AG10803 (cell line): Measurements from ENCODE around the gene HSPB3.

Experiments used
- DNase-seq: peaks from one replicate; pipeline ENCODE4 v3.0.0; 2010; ENCODE audit warnings: low read depth
- H3K4me3 ChIP-seq: 2 replicates; pipeline ENCODE4 v1.5.1; 2011; ENCODE audit warnings: mild to moderate bottlenecking, low read length, control low read depth
- CTCF ChIP-seq: conservative IDR thresholded peaks from 2 replicates; pipeline ENCODE4 v1.5.1; 2011; ENCODE audit warnings: mild to moderate bottlenecking, low read length, control low read depth, inconsistent platforms

Gene HSPB3

GRCh38 chr5:54457094-54457862, 1.8 kb downstream of the HSPB3 start:
- peak; percentile 77 for DNase-seq
- no peak for TF ChIP-seq CTCF
- H3K4me3 ChIP-seq = peak overlapping the region; percentile 77

- H3K4me3 ChIP-seq = peak overlapping the region; percentile 77
- DNase-seq = no peak
- TF ChIP-seq CTCF = no peak
Observed at GRCh38 chr5:54458221-54458620, 2.7 kb downstream of the HSPB3 start.

GRCh38 chr5:54460181-54460919, 4.9 kb downstream of the HSPB3 start:
- no peak overlapping the region for H3K4me3 ChIP-seq
- peak; percentile 50 for DNase-seq
- TF ChIP-seq CTCF = no peak

GRCh38 chr5:54462281-54462680, 6.8 kb downstream of the HSPB3 start:
- DNase-seq = no peak
- no peak overlapping the region for H3K4me3 ChIP-seq
- no peak for TF ChIP-seq CTCF

- DNase-seq = no peak
- no peak overlapping the region for H3K4me3 ChIP-seq
- TF ChIP-seq CTCF = no peak
Observed at GRCh38 chr5:54463713-54464112, 8.2 kb downstream of the HSPB3 start.

GRCh38 chr5:54469622-54470021, 14.1 kb downstream of the HSPB3 start:
- DNase-seq = peak; percentile 22
- TF ChIP-seq CTCF = no peak
- peak overlapping the region; percentile 64 for H3K4me3 ChIP-seq

GRCh38 chr5:54470128-54470527, 14.6 kb downstream of the HSPB3 start:
- no peak for TF ChIP-seq CTCF

More at GRCh38 chr5:54470128-54470527, 14.6 kb downstream of the HSPB3 start:
- peak; percentile 78 for DNase-seq
- H3K4me3 ChIP-seq = peak overlapping the region; percentile 64
